ENCODE results near the gene C1orf115.
A peak's percentile ranks its signal among the peaks of the same experiment; 100 is the strongest.

Gene C1orf115

GRCh38 chr1:220684890-220685289 is 5.3 kb upstream of the C1orf115 start:
- TF ChIP-seq GATA1 (IDR thresholded peaks at IDR 0.05; ENCODE audit: low read depth, low read length) (no peak), POLR2A (IDR thresholded peaks at IDR 0.05; ENCODE audit: low read length) (no peak)
- no peak for DNase-seq

- TF ChIP-seq POLR2A (IDR thresholded peaks at IDR 0.05; ENCODE audit: low read length): no peak
- no peak for TF ChIP-seq GATA1 (IDR thresholded peaks at IDR 0.05; ENCODE audit: low read depth, low read length)
- DNase-seq: no peak
Measured at GRCh38 chr1:220685879-220686278, 4.3 kb upstream of the C1orf115 start.

GRCh38 chr1:220687809-220688208 is 2.4 kb upstream of the C1orf115 start:
- TF ChIP-seq GATA1 (IDR thresholded peaks at IDR 0.05; ENCODE audit: low read depth, low read length): no peak
- no peak for TF ChIP-seq POLR2A (IDR thresholded peaks at IDR 0.05; ENCODE audit: low read length)

GRCh38 chr1:220689666-220690065 is 497 bp upstream of the C1orf115 start:
- DNase-seq: no peak
- no peak for TF ChIP-seq POLR2A (IDR thresholded peaks at IDR 0.05; ENCODE audit: low read length)
- no peak for TF ChIP-seq GATA1 (IDR thresholded peaks at IDR 0.05; ENCODE audit: low read depth, low read length)

More at GRCh38 chr1:220687809-220688208, 2.4 kb upstream of the C1orf115 start:
- DNase-seq: peak in 1 of 2 experiments; percentile 5

GRCh38 chr1:220691053-220691684 is 1.0 kb downstream of the C1orf115 start:
- no peak for DNase-seq
- no peak for TF ChIP-seq POLR2A (IDR thresholded peaks at IDR 0.05; ENCODE audit: low read length)
- no peak for TF ChIP-seq GATA1 (IDR thresholded peaks at IDR 0.05; ENCODE audit: low read depth, low read length)

- TF ChIP-seq GATA1 (IDR thresholded peaks at IDR 0.05; ENCODE audit: low read depth, low read length) (no peak), POLR2A (IDR thresholded peaks at IDR 0.05; ENCODE audit: low read length) (no peak)
- no peak for DNase-seq
Measured at GRCh38 chr1:220692436-220693228, 2.5 kb downstream of the C1orf115 start.

GRCh38 chr1:220694866-220695382 is 4.8 kb downstream of the C1orf115 start:
- TF ChIP-seq GATA1 (IDR thresholded peaks at IDR 0.05; ENCODE audit: low read depth, low read length) (no peak), POLR2A (IDR thresholded peaks at IDR 0.05; ENCODE audit: low read length) (no peak)
- no peak for DNase-seq

- no peak for DNase-seq
- TF ChIP-seq POLR2A (IDR thresholded peaks at IDR 0.05; ENCODE audit: low read length) (no peak), GATA1 (IDR thresholded peaks at IDR 0.05; ENCODE audit: low read depth, low read length) (no peak)
Measured at GRCh38 chr1:220695426-220695825, 5.3 kb downstream of the C1orf115 start.

- no peak for DNase-seq
- no peak for TF ChIP-seq GATA1 (IDR thresholded peaks at IDR 0.05; ENCODE audit: low read depth, low read length)
- no peak for TF ChIP-seq POLR2A (IDR thresholded peaks at IDR 0.05; ENCODE audit: low read length)
Measured at GRCh38 chr1:220696226-220696862, 6.2 kb downstream of the C1orf115 start.

GRCh38 chr1:220696863-220697231 is 6.7 kb downstream of the C1orf115 start:
- no peak for TF ChIP-seq GATA1 (IDR thresholded peaks at IDR 0.05; ENCODE audit: low read depth, low read length)
- TF ChIP-seq POLR2A (IDR thresholded peaks at IDR 0.05; ENCODE audit: low read length): no peak
- no peak for DNase-seq

GRCh38 chr1:220697326-220697725 is 7.2 kb downstream of the C1orf115 start:
- no peak for DNase-seq
- TF ChIP-seq POLR2A (IDR thresholded peaks at IDR 0.05; ENCODE audit: low read length): no peak
- TF ChIP-seq GATA1 (IDR thresholded peaks at IDR 0.05; ENCODE audit: low read depth, low read length): no peak

GRCh38 chr1:220698607-220699016 is 8.4 kb downstream of the C1orf115 start:
- TF ChIP-seq GATA1 (IDR thresholded peaks at IDR 0.05; ENCODE audit: low read depth, low read length): no peak
- DNase-seq: no peak

GRCh38 chr1:220699044-220699443 is 8.9 kb downstream of the C1orf115 start:
- no peak for DNase-seq
- no peak for TF ChIP-seq GATA1 (IDR thresholded peaks at IDR 0.05; ENCODE audit: low read depth, low read length)
- no peak for TF ChIP-seq POLR2A (IDR thresholded peaks at IDR 0.05; ENCODE audit: low read length)

GRCh38 chr1:220700556-220701179 is 10.5 kb downstream of the C1orf115 start:
- TF ChIP-seq GATA1 (IDR thresholded peaks at IDR 0.05; ENCODE audit: low read depth, low read length) (no peak), POLR2A (IDR thresholded peaks at IDR 0.05; ENCODE audit: low read length) (no peak)

More at GRCh38 chr1:220700556-220701179, 10.5 kb downstream of the C1orf115 start:
- DNase-seq: no peak

Data from erythroblast (primary cell).